IMR-90 (cell line): ENCODE results near the gene PRR22.

Experiments used
- CEBPB ChIP-seq: IDR thresholded peaks from 2 replicates; pipeline ENCODE4 v1.6.1; 2012; ENCODE audit warnings: low read depth, low read length, improper control_type of control experiment
- FOS ChIP-seq: fragments of 150-350 bp; IDR thresholded peaks from 2 replicates; pipeline ENCODE4 v1.6.1; 2016; ENCODE audit warnings: low read depth, low read length
- MAZ ChIP-seq: IDR thresholded peaks from 2 replicates; pipeline ENCODE4 v1.6.1; 2012; ENCODE audit warnings: low read depth, mild to moderate bottlenecking, low read length, improper control_type of control experiment, moderate library complexity, borderline replicate concordance
- POLR2A ChIP-seq: IDR thresholded peaks from 2 replicates; pipeline ENCODE4 v1.6.1; 2012; ENCODE audit warnings: mild to moderate bottlenecking, low read depth, low read length
- RAD21 ChIP-seq: IDR thresholded peaks from 2 replicates; pipeline ENCODE4 v1.6.1; 2012; ENCODE audit warnings: low read length, improper control_type of control experiment
- RFX5 ChIP-seq: IDR thresholded peaks from 2 replicates; pipeline ENCODE4 v1.8.0; 2012; ENCODE audit warnings: low read depth, mild to moderate bottlenecking, low read length, moderate library complexity
- SMC3 ChIP-seq: fragments of 150-350 bp; IDR thresholded peaks from 2 replicates; pipeline ENCODE4 v1.6.1; 2016; ENCODE audit warnings: low read depth, mild to moderate bottlenecking, antibody characterized with exemption, low read length, moderate library complexity
- TF ChIP-seq, protein P1 (sequence below): conservative IDR thresholded peaks from 2 replicates; pipeline ENCODE4 v1.5.1; 2012; ENCODE audit warnings: mild to moderate bottlenecking, low read depth, low read length, improper control_type of control experiment

- no peak for TF ChIP-seq POLR2A
- no peak for TF ChIP-seq RAD21
- no peak for TF ChIP-seq SMC3
- TF ChIP-seq, protein P1, sequence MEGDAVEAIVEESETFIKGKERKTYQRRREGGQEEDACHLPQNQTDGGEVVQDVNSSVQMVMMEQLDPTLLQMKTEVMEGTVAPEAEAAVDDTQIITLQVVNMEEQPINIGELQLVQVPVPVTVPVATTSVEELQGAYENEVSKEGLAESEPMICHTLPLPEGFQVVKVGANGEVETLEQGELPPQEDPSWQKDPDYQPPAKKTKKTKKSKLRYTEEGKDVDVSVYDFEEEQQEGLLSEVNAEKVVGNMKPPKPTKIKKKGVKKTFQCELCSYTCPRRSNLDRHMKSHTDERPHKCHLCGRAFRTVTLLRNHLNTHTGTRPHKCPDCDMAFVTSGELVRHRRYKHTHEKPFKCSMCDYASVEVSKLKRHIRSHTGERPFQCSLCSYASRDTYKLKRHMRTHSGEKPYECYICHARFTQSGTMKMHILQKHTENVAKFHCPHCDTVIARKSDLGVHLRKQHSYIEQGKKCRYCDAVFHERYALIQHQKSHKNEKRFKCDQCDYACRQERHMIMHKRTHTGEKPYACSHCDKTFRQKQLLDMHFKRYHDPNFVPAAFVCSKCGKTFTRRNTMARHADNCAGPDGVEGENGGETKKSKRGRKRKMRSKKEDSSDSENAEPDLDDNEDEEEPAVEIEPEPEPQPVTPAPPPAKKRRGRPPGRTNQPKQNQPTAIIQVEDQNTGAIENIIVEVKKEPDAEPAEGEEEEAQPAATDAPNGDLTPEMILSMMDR = no peak
- TF ChIP-seq CEBPB = no peak
- no peak for TF ChIP-seq FOS
- no peak for TF ChIP-seq RFX5
- TF ChIP-seq MAZ = no peak
Observed at GRCh38 chr19:5788422-5788821, 3.9 kb upstream of the PRR22 start.
